ENCODE measurements around the gene GPR37L1.

DNA sequence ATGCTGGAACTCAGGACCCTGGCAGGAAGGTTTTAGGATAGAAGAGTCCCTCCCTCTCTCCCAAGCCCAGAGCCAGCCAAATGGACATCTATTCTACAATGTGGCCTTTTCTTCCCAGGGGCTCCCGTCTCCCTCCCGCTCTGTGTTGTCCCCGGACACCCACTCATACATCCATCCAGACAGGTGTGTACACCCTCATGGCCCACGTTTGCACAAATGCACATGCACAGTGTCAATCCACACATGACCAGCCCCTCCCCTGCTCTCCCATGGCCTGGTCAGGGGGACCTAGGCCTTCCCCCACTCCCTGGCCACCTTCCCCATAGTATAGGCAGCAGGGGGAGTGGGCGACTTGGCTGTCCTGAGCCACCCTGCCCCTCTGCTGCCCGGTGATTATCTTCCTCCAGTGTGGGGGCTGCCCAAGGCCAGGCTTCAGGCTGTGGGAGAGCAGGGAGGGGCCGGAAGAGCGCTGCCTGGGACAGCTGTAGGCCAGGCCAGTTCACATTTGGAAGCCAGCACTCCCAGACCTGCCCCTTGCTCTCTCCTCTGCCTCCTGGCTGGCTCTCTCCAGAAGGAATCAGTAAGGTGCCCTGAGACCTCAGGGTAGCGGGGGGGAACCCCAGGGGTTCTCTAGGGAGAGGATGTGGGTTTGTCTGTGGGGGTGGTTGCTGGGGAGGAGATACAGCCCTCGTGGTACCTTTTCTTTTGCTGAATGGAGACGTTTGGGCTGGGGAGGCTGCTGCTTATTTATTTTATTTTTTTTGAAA is 41.7 kb downstream of the GPR37L1 start:
- TF ChIP-seq POLR2A (IDR thresholded peaks at IDR 0.05), result no peak
- TF ChIP-seq, protein P1, sequence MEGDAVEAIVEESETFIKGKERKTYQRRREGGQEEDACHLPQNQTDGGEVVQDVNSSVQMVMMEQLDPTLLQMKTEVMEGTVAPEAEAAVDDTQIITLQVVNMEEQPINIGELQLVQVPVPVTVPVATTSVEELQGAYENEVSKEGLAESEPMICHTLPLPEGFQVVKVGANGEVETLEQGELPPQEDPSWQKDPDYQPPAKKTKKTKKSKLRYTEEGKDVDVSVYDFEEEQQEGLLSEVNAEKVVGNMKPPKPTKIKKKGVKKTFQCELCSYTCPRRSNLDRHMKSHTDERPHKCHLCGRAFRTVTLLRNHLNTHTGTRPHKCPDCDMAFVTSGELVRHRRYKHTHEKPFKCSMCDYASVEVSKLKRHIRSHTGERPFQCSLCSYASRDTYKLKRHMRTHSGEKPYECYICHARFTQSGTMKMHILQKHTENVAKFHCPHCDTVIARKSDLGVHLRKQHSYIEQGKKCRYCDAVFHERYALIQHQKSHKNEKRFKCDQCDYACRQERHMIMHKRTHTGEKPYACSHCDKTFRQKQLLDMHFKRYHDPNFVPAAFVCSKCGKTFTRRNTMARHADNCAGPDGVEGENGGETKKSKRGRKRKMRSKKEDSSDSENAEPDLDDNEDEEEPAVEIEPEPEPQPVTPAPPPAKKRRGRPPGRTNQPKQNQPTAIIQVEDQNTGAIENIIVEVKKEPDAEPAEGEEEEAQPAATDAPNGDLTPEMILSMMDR (IDR thresholded peaks at IDR 0.05), result no peak
